Thyroid gland (tissue), 4 donors: ENCODE results near the gene TNS3.

ENCODE experiments used
- CTCF ChIP-seq, 6 experiments: fragments of 200-600 bp in 3 of 6; fragments of 450-650 bp in 3 of 6; sonication (generic) in 3 of 6; IDR thresholded peaks; one replicate each; pipeline ENCODE4 v1.5.1; 2016 to 2019; ENCODE audit warnings: antibody characterized with exemption in 6 of 6, mild to moderate bottlenecking in 2 of 6, inconsistent platforms in 1 of 6, moderate library complexity in 1 of 6
- POLR2A ChIP-seq, 2 donors: fragments of 450-650 bp; IDR thresholded peaks; one replicate each; pipeline ENCODE4 v1.6.1; 2017; ENCODE audit warnings: antibody characterized with exemption in 2 of 2, mild to moderate bottlenecking in 2 of 2, moderate library complexity in 1 of 2

GRCh38 chr7:47374538-47374937 is 207.4 kb downstream of the TNS3 start:
- no peak for TF ChIP-seq CTCF (IDR thresholded peaks at IDR 0.05)
- no peak for TF ChIP-seq POLR2A (IDR thresholded peaks at IDR 0.05)
